Measurements from ENCODE around the gene ATXN3L.
"Not testable (repeated sequence)": the region's sequence is repeated elsewhere in the genome, so short reads cannot be mapped to it uniquely, and the experiment has no call there.

The ATXN3L gene

GRCh38 chrX:13307041-13307440, 12.8 kb downstream of the ATXN3L start:
- no peak overlapping the region for H3K4me3 ChIP-seq (ENCODE audit: low read depth, low read length)

GRCh38 chrX:13305108-13305507, 14.7 kb downstream of the ATXN3L start:
- no peak overlapping the region for H3K4me3 ChIP-seq (ENCODE audit: low read depth, low read length)

GRCh38 chrX:13304052-13304451, 15.8 kb downstream of the ATXN3L start:
- H3K4me3 ChIP-seq (ENCODE audit: low read depth, low read length), result no peak overlapping the region

DNA sequence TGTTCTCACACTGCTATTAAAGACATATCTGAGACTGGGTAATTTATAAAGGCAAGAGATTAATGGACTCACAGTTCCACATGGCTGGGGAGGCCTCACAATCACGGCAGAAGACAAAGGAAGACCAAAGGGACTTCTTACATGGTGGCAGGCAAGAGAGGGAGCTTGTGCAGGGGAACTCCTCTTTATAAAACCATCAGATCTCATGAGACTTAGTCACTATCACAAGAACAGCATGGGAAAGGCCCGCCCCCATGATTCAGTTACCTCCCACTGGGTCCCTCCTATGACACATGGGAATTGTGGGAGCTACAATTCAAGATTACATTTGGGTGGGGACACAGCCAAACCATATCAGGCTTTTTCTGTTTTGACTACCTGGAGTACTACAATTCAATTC, 16.6 kb downstream of the ATXN3L start:
- not testable (repeated sequence) for H3K4me3 ChIP-seq (ENCODE audit: low read depth, low read length)

DNA sequence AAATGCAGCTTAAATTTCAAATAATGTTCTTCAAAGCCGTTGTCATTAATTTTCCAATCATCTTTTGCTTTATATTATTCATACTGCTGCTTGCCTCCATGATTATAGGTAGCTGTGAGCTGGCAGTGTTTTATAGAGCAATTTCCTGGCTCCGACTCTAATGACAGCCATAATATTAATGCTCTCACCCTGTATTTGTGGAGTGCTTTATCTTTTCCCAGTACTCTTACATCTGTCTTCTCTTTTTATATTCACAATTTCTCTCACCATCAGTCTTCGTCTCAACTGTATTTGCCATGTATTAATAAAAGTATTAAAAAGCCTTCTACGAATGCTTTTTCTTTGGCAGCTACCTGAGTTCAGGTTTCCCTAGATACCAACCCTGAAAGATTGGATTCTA, 21.0 kb downstream of the ATXN3L start:
- no peak overlapping the region for H3K4me3 ChIP-seq (ENCODE audit: low read depth, low read length)

DNA sequence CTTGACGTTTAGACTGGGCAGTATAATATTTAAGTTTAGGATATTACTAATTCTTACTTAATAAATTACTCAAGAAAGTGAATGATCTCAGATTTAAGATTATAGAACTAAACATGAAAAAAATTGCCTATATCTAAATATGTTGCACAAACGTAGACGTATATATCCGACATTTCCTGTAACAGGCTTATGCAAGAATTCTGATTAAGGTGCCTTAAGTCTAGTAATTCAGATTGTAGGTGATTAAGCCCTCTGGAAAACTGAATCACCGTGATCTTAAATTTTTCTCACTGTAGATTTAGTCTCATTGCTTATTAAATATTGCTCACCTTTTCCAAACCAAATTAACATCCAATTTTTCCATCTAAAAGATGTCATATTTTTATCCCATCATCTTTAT, 24.0 kb downstream of the ATXN3L start:
- no peak overlapping the region for H3K4me3 ChIP-seq (ENCODE audit: low read depth, low read length)

GRCh38 chrX:13293700-13294099, 26.2 kb downstream of the ATXN3L start:
- no peak overlapping the region for H3K4me3 ChIP-seq (ENCODE audit: low read depth, low read length)

DNA sequence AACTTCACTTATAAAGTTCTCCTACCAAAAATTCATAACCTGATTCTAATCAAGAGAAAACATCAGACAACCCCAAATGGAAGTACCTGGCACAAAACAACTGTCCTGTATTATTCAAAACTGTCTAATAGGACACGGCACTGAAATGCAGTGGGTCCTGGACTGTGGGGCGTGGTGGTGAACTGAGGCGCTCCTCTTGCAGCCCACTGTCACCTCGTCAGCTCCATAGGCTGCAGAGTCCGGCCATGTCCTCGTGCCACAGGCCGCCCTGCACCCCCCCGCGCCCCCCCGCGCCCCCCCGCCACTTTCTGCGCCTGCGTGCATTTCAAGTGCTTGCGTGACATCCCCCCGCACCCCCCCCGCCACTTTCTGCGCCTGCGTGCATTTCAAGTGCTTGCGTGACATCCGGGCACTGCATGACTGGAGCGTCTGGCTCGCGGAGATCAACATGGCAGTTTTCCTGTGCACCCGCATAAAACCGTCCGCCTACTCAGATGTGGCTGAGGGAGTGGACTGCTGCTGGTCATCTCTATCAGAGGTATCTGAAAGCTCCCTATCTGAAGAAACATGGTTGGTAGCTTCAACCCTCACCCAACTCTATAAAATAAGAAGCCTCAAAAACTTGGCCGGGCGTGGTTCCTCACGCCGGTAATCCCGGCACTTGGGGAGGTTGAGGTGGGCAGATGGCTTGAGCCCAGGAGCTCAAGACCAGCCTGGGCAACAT, 28.8 kb downstream of the ATXN3L start:
- H3K4me3 ChIP-seq (ENCODE audit: low read depth, low read length), result no peak overlapping the region

- no peak overlapping the region for H3K4me3 ChIP-seq (ENCODE audit: low read depth, low read length)
Observed at GRCh38 chrX:13288671-13289070, 31.2 kb downstream of the ATXN3L start.

GRCh38 chrX:13287816-13288215, 32.0 kb downstream of the ATXN3L start:
- no peak overlapping the region for H3K4me3 ChIP-seq (ENCODE audit: low read depth, low read length)

- H3K4me3 ChIP-seq (ENCODE audit: low read depth, low read length), result no peak overlapping the region
Observed at GRCh38 chrX:13285693-13286092, 34.2 kb downstream of the ATXN3L start.

DNA sequence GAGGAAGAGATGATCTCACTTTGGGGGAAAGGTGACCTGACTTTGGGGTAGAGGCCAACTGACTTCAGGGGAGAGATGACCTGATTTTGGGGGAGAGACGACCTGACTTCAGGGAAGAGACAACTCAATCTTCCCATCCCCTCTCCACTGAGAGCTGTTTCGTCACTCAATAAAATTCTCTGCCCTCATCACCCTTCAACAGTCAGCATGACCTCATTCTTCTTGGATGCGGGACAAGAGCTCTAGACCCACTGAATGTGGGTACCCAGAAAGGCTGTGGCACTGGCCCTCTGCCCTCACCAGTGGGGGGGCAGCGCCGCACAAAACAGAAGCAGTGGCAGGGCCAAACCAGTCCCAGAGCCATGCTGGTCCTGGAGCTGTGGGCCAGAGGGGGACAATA, 34.6 kb downstream of the ATXN3L start:
- no peak overlapping the region for H3K4me3 ChIP-seq (ENCODE audit: low read depth, low read length)

DNA sequence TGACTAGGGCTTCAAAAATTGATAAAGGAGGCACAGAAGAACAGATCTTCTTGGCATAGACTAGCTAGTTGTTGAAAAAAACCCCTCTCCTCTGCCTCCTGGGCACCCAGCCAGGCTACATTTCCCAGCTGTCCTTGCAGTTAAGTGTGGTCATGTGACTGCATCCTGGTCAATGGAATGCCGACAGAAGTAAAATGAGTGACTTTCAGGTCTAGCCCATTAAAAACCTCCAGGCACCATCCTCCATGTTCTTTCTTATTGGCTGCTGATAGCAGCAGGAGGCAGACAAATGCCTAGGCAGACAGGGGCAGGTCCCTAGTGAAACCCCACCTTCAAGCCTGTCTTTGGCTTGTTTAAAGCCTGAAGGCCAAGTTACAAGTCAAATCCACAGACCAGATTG, 35.3 kb downstream of the ATXN3L start:
- no peak overlapping the region for H3K4me3 ChIP-seq (ENCODE audit: low read depth, low read length)

DNA sequence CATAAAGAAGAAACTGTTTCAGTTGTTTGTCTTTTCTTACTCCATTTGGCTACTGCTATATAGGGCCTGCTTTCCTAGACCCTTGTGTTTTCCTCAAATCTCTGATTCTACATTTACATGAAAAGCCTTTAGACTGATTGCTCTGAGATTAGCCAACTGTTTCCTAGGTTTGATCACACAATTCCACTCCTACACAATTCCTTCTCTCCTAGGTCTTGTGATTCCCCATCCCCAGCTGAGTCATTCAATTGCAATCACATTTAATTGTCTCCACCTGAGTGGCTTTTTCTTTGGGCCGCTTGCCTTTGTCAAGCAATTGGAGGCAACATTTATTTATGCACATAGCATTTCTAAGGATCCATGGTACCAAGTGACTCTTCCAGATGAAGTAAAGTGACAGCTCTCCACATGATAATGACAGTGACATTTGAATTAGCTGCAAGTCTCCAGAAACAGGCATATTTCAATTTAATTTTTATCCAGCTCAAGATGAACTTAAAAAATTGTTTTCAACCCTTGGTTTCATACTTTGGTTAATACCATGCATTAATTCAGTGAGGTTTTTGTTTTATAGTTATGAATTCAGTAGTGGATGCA, 35.8 kb downstream of the ATXN3L start:
- no peak overlapping the region for H3K4me3 ChIP-seq (ENCODE audit: low read depth, low read length)

DNA sequence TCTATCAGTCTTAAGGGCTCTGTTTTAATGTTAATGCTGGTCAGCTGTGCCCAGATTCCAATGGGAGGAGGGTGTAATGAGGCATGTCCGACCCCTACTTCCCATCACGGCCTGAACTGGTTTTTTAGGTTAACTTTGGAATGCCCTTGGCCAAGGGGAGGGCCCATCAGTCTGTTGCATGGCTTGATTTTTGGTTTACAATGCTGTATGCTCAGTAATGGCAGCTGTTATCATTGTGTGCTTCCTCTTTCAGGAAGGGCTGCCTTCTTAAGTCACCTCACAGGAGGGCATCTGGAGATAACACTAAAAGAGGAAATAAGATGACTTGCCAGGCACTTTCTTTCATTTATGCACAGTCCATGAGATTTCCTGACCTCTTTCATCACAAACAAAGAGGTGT, 36.3 kb downstream of the ATXN3L start:
- H3K4me3 ChIP-seq (ENCODE audit: low read depth, low read length), result no peak overlapping the region

DNA sequence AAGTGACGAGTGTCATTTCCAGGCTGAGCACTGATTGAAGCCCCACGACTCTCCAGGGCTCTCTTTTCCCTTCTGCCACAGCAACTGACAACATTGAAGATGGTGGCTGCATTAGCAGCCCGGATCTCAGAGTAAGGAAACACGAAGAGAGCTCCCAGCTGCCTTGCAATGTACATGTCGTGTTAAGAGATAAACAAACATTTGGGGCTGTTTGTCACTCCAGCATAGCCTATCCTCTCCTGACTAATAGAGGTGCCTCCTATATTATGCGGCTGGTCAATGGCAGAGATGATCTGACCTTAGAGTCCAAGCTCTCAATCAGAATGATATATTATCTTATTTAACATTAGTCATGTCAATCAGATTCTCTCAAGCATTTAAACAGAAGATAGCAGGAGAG, 38.6 kb downstream of the ATXN3L start:
- no peak overlapping the region for H3K4me3 ChIP-seq (ENCODE audit: low read depth, low read length)

- no peak overlapping the region for H3K4me3 ChIP-seq (ENCODE audit: low read depth, low read length)
Observed at GRCh38 chrX:13279279-13280018, 40.4 kb downstream of the ATXN3L start.

DNA sequence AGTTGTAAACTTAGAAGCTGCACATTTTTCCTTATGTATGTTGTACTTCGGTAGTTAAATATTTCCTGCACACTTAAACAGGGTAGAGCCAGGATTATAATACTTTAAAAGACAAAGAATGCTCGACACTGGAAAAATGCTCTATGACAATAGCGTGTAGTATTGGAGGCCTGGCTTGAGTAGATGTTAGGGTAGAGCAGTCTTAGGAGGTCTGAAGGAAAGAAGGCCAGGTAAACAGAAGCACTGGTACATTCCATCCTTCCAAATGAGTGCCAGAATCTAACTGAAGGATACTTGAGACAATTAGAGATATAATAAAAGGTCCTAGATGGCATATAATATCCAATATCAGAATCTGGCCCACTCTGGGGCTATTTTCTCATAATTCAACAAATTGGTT, 42.3 kb downstream of the ATXN3L start:
- H3K4me3 ChIP-seq (ENCODE audit: low read depth, low read length), result no peak overlapping the region

- no peak overlapping the region for H3K4me3 ChIP-seq (ENCODE audit: low read depth, low read length)
Observed at GRCh38 chrX:13276991-13277390, 42.9 kb downstream of the ATXN3L start.

DNA sequence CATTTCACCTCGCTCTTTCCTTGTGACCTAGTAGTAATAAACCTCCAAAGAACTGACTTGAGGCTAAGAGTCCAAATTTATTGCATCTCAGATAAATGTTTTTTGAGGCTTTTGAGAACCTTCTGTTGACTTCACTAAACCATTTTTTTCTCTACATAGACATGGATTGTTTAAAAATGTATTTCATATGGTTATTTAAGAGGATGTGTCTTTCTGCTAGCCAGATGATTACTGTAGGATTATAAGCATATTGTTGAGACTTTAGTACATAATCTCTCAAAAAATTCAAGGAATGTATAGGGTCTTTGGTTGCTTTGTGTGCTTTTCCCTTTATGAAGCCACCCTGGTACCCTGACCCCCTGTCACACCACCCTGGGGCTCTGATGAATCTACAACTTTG, 44.8 kb downstream of the ATXN3L start:
- H3K4me3 ChIP-seq (ENCODE audit: low read depth, low read length), result no peak overlapping the region

DNA sequence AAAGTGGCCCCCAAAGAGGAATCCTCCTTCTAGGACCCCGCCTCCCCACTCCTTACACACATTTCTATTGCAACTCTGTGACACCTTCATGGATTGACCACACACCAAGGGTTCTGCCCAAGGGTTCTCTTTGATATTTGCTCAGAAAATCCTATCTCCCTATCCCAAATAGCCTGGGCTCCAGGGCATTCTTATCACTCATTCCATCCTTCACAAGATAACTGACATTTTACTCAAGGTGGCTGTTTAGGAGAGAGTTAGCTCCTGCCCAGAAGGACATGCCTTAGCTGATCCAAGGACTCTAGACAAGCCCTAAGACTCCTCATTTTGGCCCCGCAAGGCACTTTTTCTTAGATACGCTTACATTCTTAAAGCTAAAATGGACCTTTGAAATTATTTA, 47.4 kb downstream of the ATXN3L start:
- no peak overlapping the region for H3K4me3 ChIP-seq (ENCODE audit: low read depth, low read length)

GRCh38 chrX:13271511-13271910, 48.3 kb downstream of the ATXN3L start:
- no peak overlapping the region for H3K4me3 ChIP-seq (ENCODE audit: low read depth, low read length)
